Natural killer cell (primary cell): ENCODE data around the gene RBM20. TPM values are rescaled to one million over a fixed set of nuclear protein-coding genes. Genes with fewer than 3 reads are reported as not detected.

ENCODE experiments used
- ATAC-seq, 3 donors: fragments of 150-1000 bp in 2 of 3; fragments of 200-7000 bp in 1 of 3; cut with Tn5 transposase; 1 replicate in 1 of 3; 2 replicates in 2 of 3; pipeline ENCODE4 v1.10.0; 2021; ENCODE audit warnings: mild to moderate bottlenecking in 2 of 3, moderate library complexity in 2 of 3
- DNase-seq, 2 donors: peaks; one replicate each; pipeline versions ENCODE4 v3.0.0 to v3.0.0-alpha.2; 2013 to 2021; ENCODE audit warnings: mixed read lengths in 1 of 2
- H3K27ac ChIP-seq: one replicate; pipeline ENCODE4 v1.5.1; 2013; ENCODE audit warnings: mild to moderate bottlenecking, low read length
- H3K27me3 ChIP-seq: one replicate; pipeline ENCODE4 v1.6.1; 2013; ENCODE audit warnings: low read length; ENCODE audit not compliant: control insufficient read depth, insufficient read depth
- H3K36me3 ChIP-seq: one replicate; pipeline ENCODE4 v1.6.1; 2013; ENCODE audit warnings: low read length; ENCODE audit not compliant: control insufficient read depth, insufficient read depth
- H3K4me1 ChIP-seq: one replicate; pipeline ENCODE4 v1.6.1; 2013; ENCODE audit warnings: low read length; ENCODE audit not compliant: control insufficient read depth, insufficient read depth
- H3K4me3 ChIP-seq: one replicate; pipeline ENCODE4 v1.5.1; 2013; ENCODE audit warnings: low read length
- H3K9me3 ChIP-seq: one replicate; pipeline ENCODE4 v1.6.1; 2013; ENCODE audit warnings: low read length; ENCODE audit not compliant: control insufficient read depth, insufficient read depth
- H3K27ac Mint-ChIP-seq, 2 donors: one replicate each; pipeline ENCODE4 v1.8.0; 2022; ENCODE audit warnings: mild to moderate bottlenecking in 2 of 2, mixed read lengths in 2 of 2, moderate library complexity in 1 of 2
- H3K27me3 Mint-ChIP-seq, 2 donors: one replicate each; pipeline ENCODE4 v1.8.0; 2022; ENCODE audit warnings: low read depth in 2 of 2, mixed read lengths in 2 of 2
- H3K36me3 Mint-ChIP-seq: one replicate; pipeline ENCODE4 v1.8.0; 2022; ENCODE audit warnings: mixed read lengths
- H3K4me1 Mint-ChIP-seq, 2 donors: one replicate each; pipeline ENCODE4 v1.8.0; 2022; ENCODE audit warnings: mixed read lengths in 2 of 2
- H3K4me3 Mint-ChIP-seq: one replicate; pipeline ENCODE4 v1.8.0; 2022; ENCODE audit warnings: mild to moderate bottlenecking, moderate library complexity, mixed read lengths
- H3K9me3 Mint-ChIP-seq, 2 donors: one replicate each; pipeline ENCODE4 v1.8.0; 2022; ENCODE audit warnings: mixed read lengths in 2 of 2
- CTCF ChIP-seq: fragments of 200-600 bp; IDR thresholded peaks from one replicate; pipeline ENCODE4 v1.8.0; 2022; ENCODE audit warnings: antibody characterized with exemption
- WGBS: methylation state at CpG from one replicate; pipeline ENCODE4 v1.1.7; 2013; ENCODE audit warnings: missing lambda C conversion rate; ENCODE audit not compliant: insufficient coverage; 5-methylcytosine and 5-hydroxymethylcytosine counted together
- intact Hi-C: fragments of 100-400 bp; cut with micrococcal nuclease; formaldehyde crosslinking; loops from one replicate; pipeline ENCODE4 v1.14.2; 2022
- total RNA-seq, 4 donors: library from RNA; stranded (reverse); fragments of 120-200 nt in 1 of 4; gene quantifications; one replicate each; pipeline versions ENCODE4 v1.2.3 to v1.2.4, GENCODE V29; 2013 to 2022

The RBM20 gene
- total RNA-seq, 3 donors from 2014 or later (not counting 1 experiment from before 2014, with no cell fraction given): 0.35 TPM; not detected in 2

DNA sequence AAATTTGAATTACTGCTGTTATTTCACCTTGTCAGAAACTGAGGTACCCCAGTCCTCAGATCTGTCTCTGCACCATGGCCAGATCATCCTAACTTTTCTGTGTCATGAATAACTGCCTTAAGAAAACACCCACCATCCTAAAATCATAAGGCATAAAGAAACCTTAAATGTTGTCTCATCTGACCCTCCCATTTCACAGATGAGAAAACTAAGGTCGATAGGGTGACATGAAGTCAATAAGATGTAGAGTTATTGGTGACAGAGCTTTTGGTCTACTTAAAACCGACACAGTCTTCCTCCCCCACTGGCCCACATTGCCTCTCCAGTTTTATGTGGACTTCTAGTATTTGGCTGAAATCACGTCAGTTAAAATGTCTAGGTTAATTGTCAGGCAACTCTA lies 126.1 kb downstream of the RBM20 start:
- H3K27ac Mint-ChIP-seq: no peak overlapping the region
- Histone ChIP-seq H3K27ac (no peak overlapping the region), H3K36me3 (no peaks in the 10 kb centered on the region), H3K27me3 (no peaks in the 10 kb centered on the region), H3K4me3 (no peak overlapping the region), H3K9me3 (no peaks in the 10 kb centered on the region), H3K4me1 (no peaks in the 10 kb centered on the region)
- no peaks in the 10 kb centered on the region for H3K9me3 Mint-ChIP-seq
- intact Hi-C loops: no loop called here
- no peak for TF ChIP-seq CTCF
- H3K27me3 Mint-ChIP-seq: peaks cover 0 to 9% of the 10 kb centered on the region in 2 donors
- H3K4me3 Mint-ChIP-seq: no peak overlapping the region
- no peak for DNase-seq
- no peak for ATAC-seq
- H3K36me3 Mint-ChIP-seq: no peaks in the 10 kb centered on the region
- no peaks in the 10 kb centered on the region for H3K4me1 Mint-ChIP-seq
- WGBS: 92% methylated on average over 2 of the region's 3 CpGs

- H3K9me3 ChIP-seq: no peaks in the 10 kb centered on the region
- no peak overlapping the region for H3K27ac ChIP-seq
- H3K36me3 Mint-ChIP-seq: no peaks in the 10 kb centered on the region
- ATAC-seq (no peak), DNase-seq (no peak)
- H3K36me3 ChIP-seq: no peaks in the 10 kb centered on the region
- no peaks in the 10 kb centered on the region for H3K27me3 ChIP-seq
- H3K4me3 ChIP-seq: no peak overlapping the region
- H3K4me1 ChIP-seq: no peaks in the 10 kb centered on the region
- H3K9me3 Mint-ChIP-seq: no peaks in the 10 kb centered on the region
- WGBS: 100% methylated on average over 1 of the region's 1 CpG
- TF ChIP-seq CTCF: no peak
- peaks cover 0 to 4% of the 10 kb centered on the region in 2 donors for H3K27me3 Mint-ChIP-seq
- no peaks in the 10 kb centered on the region for H3K4me1 Mint-ChIP-seq
- no peak overlapping the region for H3K4me3 Mint-ChIP-seq
- intact Hi-C loops: no loop called here
- no peak overlapping the region for H3K27ac Mint-ChIP-seq
Measured at GRCh38 chr10:110771486-110771885, 127.3 kb downstream of the RBM20 start.

DNA sequence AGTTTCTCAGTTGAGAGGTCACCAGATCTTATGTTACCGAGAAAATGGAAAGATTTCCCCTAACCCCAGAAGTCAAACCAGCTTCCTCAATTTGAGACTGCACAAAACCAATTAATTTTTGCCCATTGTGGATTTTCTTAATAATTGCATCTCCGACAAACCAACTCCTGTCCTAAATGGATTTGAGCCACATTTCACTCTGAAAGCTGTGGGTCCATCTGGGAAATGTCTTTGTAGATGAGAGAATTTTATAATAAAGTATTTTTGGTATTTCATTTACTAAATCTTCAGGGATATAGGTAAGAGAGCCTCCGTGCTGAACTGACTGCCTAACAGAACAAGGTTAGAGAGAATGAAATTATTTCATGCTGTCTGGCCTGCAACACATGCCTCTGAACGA lies 127.9 kb downstream of the RBM20 start:
- Histone ChIP-seq H3K4me1 (no peaks in the 10 kb centered on the region), H3K27me3 (no peaks in the 10 kb centered on the region), H3K4me3 (no peak overlapping the region), H3K9me3 (no peaks in the 10 kb centered on the region), H3K36me3 (no peaks in the 10 kb centered on the region), H3K27ac (no peak overlapping the region)
- Mint-ChIP-seq H3K27me3 (peaks cover 0 to 7% of the 10 kb centered on the region in 2 donors), H3K27ac (no peak overlapping the region), H3K9me3 (no peaks in the 10 kb centered on the region), H3K4me1 (no peaks in the 10 kb centered on the region), H3K4me3 (no peak overlapping the region), H3K36me3 (no peaks in the 10 kb centered on the region)
- TF ChIP-seq CTCF: no peak
- no peak for DNase-seq
- 96% methylated on average over 3 of the region's 4 CpGs for WGBS
- intact Hi-C loops: no loop called here
- no peak for ATAC-seq

- Histone ChIP-seq H3K36me3 (no peaks in the 10 kb centered on the region), H3K4me3 (no peak overlapping the region), H3K27ac (no peak overlapping the region), H3K4me1 (no peaks in the 10 kb centered on the region), H3K9me3 (no peaks in the 10 kb centered on the region), H3K27me3 (no peaks in the 10 kb centered on the region)
- H3K27me3 Mint-ChIP-seq: peaks cover 0 to 10% of the 10 kb centered on the region in 2 donors
- 100% methylated on average over 3 of the region's 3 CpGs for WGBS
- no peaks in the 10 kb centered on the region for H3K4me1 Mint-ChIP-seq
- no peak for TF ChIP-seq CTCF
- no peaks in the 10 kb centered on the region for H3K9me3 Mint-ChIP-seq
- ATAC-seq (no peak), DNase-seq (no peak)
- intact Hi-C loops: no loop called here
- H3K4me3 Mint-ChIP-seq: no peak overlapping the region
- H3K36me3 Mint-ChIP-seq: no peaks in the 10 kb centered on the region
- no peak overlapping the region for H3K27ac Mint-ChIP-seq
Measured at GRCh38 chr10:110772454-110773025, 128.4 kb downstream of the RBM20 start.
